Measurements from ENCODE around the gene ELAC1. TPM values are rescaled to one million over a fixed set of nuclear protein-coding genes. Genes with fewer than 3 reads are reported as not detected.

Gene ELAC1
- total and polyA plus RNA-seq, 2 of the 8 experiments (the other 6 are each of a cell fraction or from before 2014, with no cell fraction given) = 2.3 to 3.4 TPM

GRCh38 chr18:50992351-50992762 is 24.5 kb downstream of the ELAC1 start:
- CTCF ChIA-PET (ENCODE audit: partially characterized antibody) = interaction anchor here (1.0 kb wide), 1 partner anchor 13 kb away, joined by 3 read pairs; no protein-coding TSS in a partner anchor
- H3K18ac ChIP-seq (ENCODE audit: extremely low read depth, low read length) = peak overlapping the region; percentile 74
- H2BK20ac ChIP-seq (ENCODE audit: low read length) = peak overlapping the region; percentile 66; the same call in 1 of the 2 replicates
- H3K4ac ChIP-seq (replicated peaks; ENCODE audit: insufficient read length, low read depth, low read length) = peak overlapping the region; percentile 98
- H3K79me1 ChIP-seq (ENCODE audit: low read depth, low read length) = no peaks in the 10 kb centered on the region
- peak overlapping the region in 1 of 4 experiments; percentile 16; a peak in 1 of 8 replicates for H3K4me3 ChIP-seq (ENCODE audit: extremely low read depth in 1 of 4, insufficient read depth in 2 of 4, low read depth in 3 of 4, low read length in 4 of 4)
- peak overlapping the region in 3 of 4 experiments; percentile 44 to 56 (median 44); a peak in 4 of 7 replicates for H3K9ac ChIP-seq (replicated peaks in 1 of 4; ENCODE audit: extremely low read depth in 1 of 4, low read depth in 3 of 4, low read length in 3 of 4)
- H4K8ac ChIP-seq (ENCODE audit: extremely low read depth, insufficient read depth, low read length) = no peak overlapping the region
- H2BK12ac ChIP-seq (ENCODE audit: low read depth, low read length) = no peak overlapping the region; the same call in 1 of the 2 replicates
- no peak overlapping the region for H3K14ac ChIP-seq (ENCODE audit: insufficient read length)
- H2AK5ac ChIP-seq (ENCODE audit: low read depth, low read length) = peak overlapping the region; percentile 60; the same call in 1 of the 2 replicates
- no peaks in the 10 kb centered on the region for H3K27me3 ChIP-seq (replicated peaks in 1 of 4; ENCODE audit: control insufficient read depth in 3 of 4, extremely low read depth in 1 of 4, insufficient read depth in 3 of 4, low read length in 3 of 4)
- no peaks in the 10 kb centered on the region for H3K79me2 ChIP-seq (ENCODE audit: control insufficient read depth in 1 of 2, insufficient read depth in 2 of 2, low read length in 2 of 2)
- DNase-seq (ENCODE audit: low read depth in 1 of 2, low spot score in 2 of 2) = peak; percentile 50 to 53
- FAIRE-seq = peak; percentile 52
- 11% methylated on average over 3 of the region's 3 CpGs; no CpG with 5 or more reads in 1 of the 2 experiments for WGBS, 2 experiments (ENCODE audit: extremely low coverage in 1 of 2, insufficient coverage in 1 of 2, insufficient read length in 1 of 2, insufficient replicate concordance in 2 of 2, low coverage in 1 of 2, low lambda C conversion rate in 2 of 2, missing lambda C conversion rate in 1 of 2)
- peak overlapping the region; percentile 45 for H4K5ac ChIP-seq (ENCODE audit: insufficient read length, low read depth, low read length)
- peak overlapping the region; percentile 37 for H3K56ac ChIP-seq (replicated peaks; ENCODE audit: insufficient read length, low read depth, low read length)
- H4K20me1 ChIP-seq (replicated peaks in 1 of 2; ENCODE audit: control insufficient read depth in 1 of 2, insufficient read depth in 2 of 2, low read length in 2 of 2) = no peaks in the 10 kb centered on the region
- peak overlapping the region; percentile 77; the same call in 1 of the 2 replicates for H2BK5ac ChIP-seq (ENCODE audit: low read depth, low read length)
- peaks cover 0 to 8% (median 5%) of the 10 kb centered on the region in 4 experiments; a peak in 3 of 7 replicates for H3K4me1 ChIP-seq (replicated peaks in 1 of 4; ENCODE audit: control insufficient read depth in 3 of 4, insufficient read depth in 4 of 4, low read length in 3 of 4)
- H3K23me2 ChIP-seq (ENCODE audit: low read depth, low read length) = no peaks in the 10 kb centered on the region
- H2BK15ac ChIP-seq (ENCODE audit: low read length) = no peak overlapping the region
- peak overlapping the region; percentile 93 for H2AFZ ChIP-seq (ENCODE audit: low read length)
- H3K4me2 ChIP-seq (ENCODE audit: insufficient read depth in 1 of 2, low read depth in 2 of 2, low read length in 2 of 2) = peak overlapping the region; percentile 29 to 58; a peak in 3 of 4 replicates
- H4K91ac ChIP-seq (replicated peaks; ENCODE audit: insufficient read length, low read length) = peak overlapping the region; percentile 84
- no peaks in the 10 kb centered on the region for H3K9me3 ChIP-seq (ENCODE audit: insufficient read depth in 2 of 2, low read depth in 1 of 2, low read length in 1 of 2)
- no peak overlapping the region for H3K27ac ChIP-seq (ENCODE audit: low read depth, low read length)
- POLR2A ChIA-PET (ENCODE audit: partially characterized antibody) = interaction anchor here (1.0 to 1.1 kb wide), 3 partner anchors 13 to 38 kb away, joined by 3 to 5 read pairs (median 3); partner anchors contain the start of gene SMAD4
- H2BK120ac ChIP-seq (replicated peaks; ENCODE audit: low read depth, low read length) = peak overlapping the region; percentile 98
- H3K36me3 ChIP-seq (ENCODE audit: control insufficient read depth in 2 of 4, insufficient read depth in 4 of 4, low read length in 3 of 4) = no peaks in the 10 kb centered on the region
- H3K23ac ChIP-seq (ENCODE audit: insufficient read length) = no peak overlapping the region
- TF ChIP-seq CEBPB (IDR thresholded peaks at IDR 0.05; ENCODE audit: low read depth, low read length) = no peak
- TF ChIP-seq SIRT6 (IDR thresholded peaks at IDR 0.05; ENCODE audit: low read length) = no peak
- TF ChIP-seq GABPA (IDR thresholded peaks at IDR 0.05; ENCODE audit: borderline replicate concordance, insufficient read depth, low read length) = no peak
- TF ChIP-seq SRF (IDR thresholded peaks at IDR 0.05; ENCODE audit: low read depth, low read length) = no peak
- TF ChIP-seq TAF1 (IDR thresholded peaks at IDR 0.05; ENCODE audit: low read depth, low read length) = no peak; the same call in 1 of the 2 replicates
- TF ChIP-seq SP1 (IDR thresholded peaks at IDR 0.05; ENCODE audit: low read depth, low read length) = no peak
- TF ChIP-seq ZNF274 (IDR thresholded peaks at IDR 0.05; ENCODE audit: borderline replicate concordance, extremely low read depth, low read length) = no peak
- no peak for TF ChIP-seq MAFK (IDR thresholded peaks at IDR 0.05; ENCODE audit: low read depth, low read length)
- no peak for TF ChIP-seq JUN (IDR thresholded peaks at IDR 0.05; ENCODE audit: low read depth, low read length)
- no peak for TF ChIP-seq CTCF (IDR thresholded peaks at IDR 0.05; ENCODE audit: control extremely low read depth in 1 of 3, insufficient read depth in 1 of 3, low read depth in 1 of 3, low read length in 3 of 3)
- TF ChIP-seq MAX (IDR thresholded peaks at IDR 0.05) = peak; percentile 82

Data from H1 (cell line).